Naive thymus-derived CD4-positive, alpha-beta T cell (primary cell): ENCODE results near the gene FOXO1. TPM values are rescaled to one million over a fixed set of nuclear protein-coding genes. Genes with fewer than 3 reads are reported as not detected.

Experiments used
- ATAC-seq: fragments of 150-1000 bp; cut with Tn5 transposase; 2 replicates; pipeline ENCODE4 v1.10.0; 2021; ENCODE audit warnings: mild to moderate bottlenecking, moderate library complexity
- CTCF ChIA-PET: fragments of 350-600 bp; sonication (Branson Sonifier 250); formaldehyde crosslinking; loops from one replicate; lab custom pipeline; 2021; ENCODE audit warnings: antibody characterized with exemption; lab: Charles Lee
- POLR2A ChIA-PET: fragments of 350-600 bp; sonication (Branson Sonifier 250); formaldehyde crosslinking; loops from one replicate; lab custom pipeline; 2021; ENCODE audit warnings: antibody characterized with exemption, inconsistent platforms; lab: Charles Lee
- DNase-seq, 9 donors: peaks; one replicate each; pipeline versions ENCODE4 v3.0.0 to v3.0.0-alpha.2; 2020 to 2022; ENCODE audit warnings: mixed read lengths in 1 of 9
- H3K27ac ChIP-seq: one replicate; pipeline ENCODE4 v1.7.0; 2013; ENCODE audit warnings: mild to moderate bottlenecking, low read depth, low read length, moderate library complexity
- H3K27me3 ChIP-seq, 2 donors: one replicate each; pipeline ENCODE4 v1.7.0; 2013; ENCODE audit warnings: low read length in 2 of 2, mild to moderate bottlenecking in 2 of 2, moderate library complexity in 2 of 2; ENCODE audit not compliant: control insufficient read depth in 2 of 2, insufficient read depth in 2 of 2
- H3K36me3 ChIP-seq, 3 experiments: 1 replicate in 2 of 3; 2 replicates in 1 of 3; pipeline ENCODE4 v1.7.0; 2013; ENCODE audit warnings: low read length in 3 of 3, mild to moderate bottlenecking in 3 of 3, moderate library complexity in 1 of 3; ENCODE audit not compliant: insufficient read depth in 3 of 3, control insufficient read depth in 2 of 3
- H3K4me1 ChIP-seq, 2 donors: one replicate each; pipeline ENCODE4 v1.7.0; 2013; ENCODE audit warnings: low read length in 2 of 2, mild to moderate bottlenecking in 2 of 2, moderate library complexity in 1 of 2; ENCODE audit not compliant: control insufficient read depth in 2 of 2, insufficient read depth in 2 of 2
- H3K4me3 ChIP-seq: 2 replicates; pipeline ENCODE4 v1.7.0; 2013; ENCODE audit warnings: mild to moderate bottlenecking, low read length
- H3K9me3 ChIP-seq, 3 experiments: 1 replicate in 2 of 3; 2 replicates in 1 of 3; pipeline ENCODE4 v1.7.0; 2013; ENCODE audit warnings: low read length in 3 of 3; ENCODE audit not compliant: control insufficient read depth in 2 of 3
- H3K27ac Mint-ChIP-seq, 9 donors: one replicate each; pipeline ENCODE4 v1.8.0; 2020 to 2022; ENCODE audit warnings: mixed read lengths in 9 of 9, mild to moderate bottlenecking in 8 of 9, moderate library complexity in 5 of 9, inconsistent platforms in 2 of 9
- H3K27me3 Mint-ChIP-seq, 5 donors: one replicate each; pipeline ENCODE4 v1.8.0; 2021 to 2022; ENCODE audit warnings: mixed read lengths in 5 of 5, mild to moderate bottlenecking in 1 of 5
- H3K36me3 Mint-ChIP-seq, 5 donors: one replicate each; pipeline ENCODE4 v1.8.0; 2020 to 2022; ENCODE audit warnings: mixed read lengths in 5 of 5, mild to moderate bottlenecking in 3 of 5, inconsistent platforms in 1 of 5
- H3K4me1 Mint-ChIP-seq, 7 donors: one replicate each; pipeline ENCODE4 v1.8.0; 2020 to 2022; ENCODE audit warnings: mixed read lengths in 7 of 7, mild to moderate bottlenecking in 3 of 7, inconsistent platforms in 1 of 7
- H3K4me3 Mint-ChIP-seq, 10 donors: one replicate each; pipeline ENCODE4 v1.8.0; 2020 to 2022; ENCODE audit warnings: mild to moderate bottlenecking in 10 of 10, mixed read lengths in 10 of 10, moderate library complexity in 6 of 10, inconsistent platforms in 2 of 10
- H3K9me3 Mint-ChIP-seq, 11 donors: one replicate each; pipeline ENCODE4 v1.8.0; 2020 to 2022; ENCODE audit warnings: mixed read lengths in 11 of 11, mild to moderate bottlenecking in 4 of 11, inconsistent platforms in 1 of 11, moderate library complexity in 1 of 11
- intact Hi-C, 2 donors: fragments of 100-400 bp; cut with micrococcal nuclease; formaldehyde crosslinking; loops; one replicate each; pipeline ENCODE4 v1.15.1; 2023
- polyA plus RNA-seq, 2 donors: library from polyadenylated mRNA; unstranded; fragments of 300-500 nt; fragmentation: Illumina TruSeq; gene quantifications; one replicate each; pipeline ENCODE4 v1.2.3, GENCODE V29; 2021
- total RNA-seq, 6 experiments: library from RNA in 5 of 6; stranded (reverse) in 5 of 6; gene quantifications; 1 replicate in 5 of 6; 2 replicates in 1 of 6; pipeline ENCODE4 v1.2.3 and lab custom pipeline; 2021 to 2026

The FOXO1 gene
- total and polyA plus RNA-seq, 7 experiments from 2014 or later: 36.4 to 97.6 (median 72.5) TPM

- H3K4me1 Mint-ChIP-seq: peaks cover 45 to 98% (median 88%) of the 10 kb centered on the region in 7 donors
- peak overlapping the region; percentile 2 to 86 (median 65) for H3K27ac Mint-ChIP-seq
- POLR2A ChIA-PET: interaction anchor here (0.7 kb wide), 1 partner anchor 31 kb away, joined by 3 read pairs; no protein-coding TSS in a partner anchor
- H3K4me3 Mint-ChIP-seq: peak overlapping the region in 9 of 10 donors; percentile 1 to 69 (median 34)
- H3K36me3 Mint-ChIP-seq: peaks cover 0 to 31% (median 7%) of the 10 kb centered on the region in 5 donors
- no peak overlapping the region for H3K4me3 ChIP-seq
- H3K9me3 ChIP-seq: no peaks in the 10 kb centered on the region
- ATAC-seq (no peak), DNase-seq (no peak)
- no peaks in the 10 kb centered on the region for H3K27me3 ChIP-seq
- no peaks in the 10 kb centered on the region for H3K27me3 Mint-ChIP-seq
- H3K36me3 ChIP-seq: no peaks in the 10 kb centered on the region
- intact Hi-C loops: no loop called here
- no peak overlapping the region for H3K27ac ChIP-seq
- H3K4me1 ChIP-seq: peaks cover 32 to 76% of the 10 kb centered on the region in 2 donors
- CTCF ChIA-PET: no interaction called here
- peaks cover 0 to 3% (median 0%) of the 10 kb centered on the region in 11 donors for H3K9me3 Mint-ChIP-seq
Observed at GRCh38 chr13:40605573-40605972, 60.9 kb downstream of the FOXO1 start.

DNA sequence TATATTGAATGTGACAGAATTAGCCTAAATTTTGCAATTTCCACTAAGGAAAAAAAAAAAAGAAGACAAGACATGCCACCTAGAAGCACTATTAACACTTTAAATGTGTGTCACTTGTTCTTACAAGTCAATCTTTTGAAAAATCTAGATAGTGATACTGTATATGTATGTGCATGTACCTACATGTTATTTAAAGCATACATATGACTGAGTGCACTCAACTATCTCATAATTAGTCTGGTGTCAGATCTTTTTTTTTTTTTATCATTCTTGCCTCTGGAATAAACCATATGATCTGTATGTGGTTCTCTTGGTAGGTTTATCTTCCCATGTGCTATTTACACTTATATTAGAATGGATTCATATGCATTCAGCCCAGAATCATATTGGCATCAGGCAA lies 62.3 kb downstream of the FOXO1 start:
- DNase-seq (no peak), ATAC-seq (no peak)
- POLR2A ChIA-PET: interaction anchor here (0.6 kb wide), 2 partner anchors 48 to 190 kb away, joined by 3 to 4 read pairs; no protein-coding TSS in a partner anchor

DNA sequence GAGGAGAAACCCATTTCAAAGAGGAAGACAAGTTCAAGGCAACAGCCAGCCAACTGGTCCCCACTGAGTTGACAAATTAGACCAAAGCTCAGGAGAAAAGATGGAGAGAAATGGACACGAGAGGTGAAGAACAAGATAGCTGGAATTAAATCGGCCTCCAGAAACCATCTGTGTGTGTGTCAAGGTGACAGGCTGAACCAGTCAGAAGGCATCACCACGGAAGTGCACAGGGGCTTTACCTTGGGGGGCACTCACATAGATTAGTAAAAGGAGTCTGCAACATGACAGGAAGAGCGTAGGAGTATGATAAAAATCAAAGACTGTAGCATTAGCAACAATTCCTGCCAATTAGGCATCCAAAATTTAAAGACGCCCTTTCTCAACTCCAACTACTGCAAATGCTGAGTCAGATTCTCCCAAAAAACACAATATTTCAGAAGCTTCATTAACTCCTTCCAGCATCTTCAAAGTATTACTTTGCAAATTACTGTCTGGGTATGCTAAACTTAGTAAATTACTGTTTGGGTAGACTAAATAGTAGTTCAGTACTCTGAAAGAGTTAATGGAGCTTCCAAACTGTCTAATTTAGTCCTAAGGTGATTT lies 66.2 kb downstream of the FOXO1 start:
- H3K27me3 ChIP-seq: no peaks in the 10 kb centered on the region
- intact Hi-C loops: loop anchor here in 1 of 2 donors (1.0 to 5.0 kb wide), 3 partner anchors 8 to 413 kb away; no protein-coding TSS in a partner anchor
- no peak overlapping the region for H3K4me3 ChIP-seq
- peak in 2 of 9 donors; percentile 31 to 59 for DNase-seq
- H3K36me3 ChIP-seq: no peaks in the 10 kb centered on the region
- H3K9me3 ChIP-seq: no peaks in the 10 kb centered on the region
- peak; percentile 53 for ATAC-seq
- ChIA-PET CTCF (no interaction called here), POLR2A (interaction anchor here (0.7 to 1.5 kb wide), 7 partner anchors 8 to 574 kb away, joined by 3 to 7 read pairs (median 3); no protein-coding TSS in a partner anchor)
- Mint-ChIP-seq H3K9me3 (no peaks in the 10 kb centered on the region), H3K4me1 (peaks cover 63 to 98% (median 92%) of the 10 kb centered on the region in 7 donors), H3K27ac (peak overlapping the region; percentile 4 to 90 (median 85)), H3K4me3 (peak overlapping the region; percentile 48 to 77 (median 68)), H3K27me3 (no peaks in the 10 kb centered on the region), H3K36me3 (peaks cover 0 to 12% (median 9%) of the 10 kb centered on the region in 5 donors)
- peak overlapping the region; percentile 14 for H3K27ac ChIP-seq
- peaks cover 51 to 86% of the 10 kb centered on the region in 2 donors for H3K4me1 ChIP-seq

More for the DNA sequence above, 62.3 kb downstream of the FOXO1 start:
- CTCF ChIA-PET: no interaction called here
- Mint-ChIP-seq H3K4me3 (peak overlapping the region in 9 of 10 donors; percentile 39 to 72 (median 59)), H3K27ac (peak overlapping the region in 8 of 9 donors; percentile 1 to 74 (median 56)), H3K36me3 (peaks cover 0 to 31% (median 16%) of the 10 kb centered on the region in 5 donors), H3K4me1 (peaks cover 49 to 98% (median 91%) of the 10 kb centered on the region in 7 donors), H3K27me3 (no peaks in the 10 kb centered on the region), H3K9me3 (peaks cover 0 to 3% (median 0%) of the 10 kb centered on the region in 11 donors)
- H3K27ac ChIP-seq: peak overlapping the region; percentile 7
- no peaks in the 10 kb centered on the region for H3K36me3 ChIP-seq
- no peaks in the 10 kb centered on the region for H3K9me3 ChIP-seq
- no peaks in the 10 kb centered on the region for H3K27me3 ChIP-seq
- H3K4me1 ChIP-seq: peaks cover 38 to 84% of the 10 kb centered on the region in 2 donors
- H3K4me3 ChIP-seq: no peak overlapping the region
- intact Hi-C loops: loop anchor here in 1 of 2 donors (5.0 kb wide), 2 partner anchors 217 to 417 kb away; no protein-coding TSS in a partner anchor

DNA sequence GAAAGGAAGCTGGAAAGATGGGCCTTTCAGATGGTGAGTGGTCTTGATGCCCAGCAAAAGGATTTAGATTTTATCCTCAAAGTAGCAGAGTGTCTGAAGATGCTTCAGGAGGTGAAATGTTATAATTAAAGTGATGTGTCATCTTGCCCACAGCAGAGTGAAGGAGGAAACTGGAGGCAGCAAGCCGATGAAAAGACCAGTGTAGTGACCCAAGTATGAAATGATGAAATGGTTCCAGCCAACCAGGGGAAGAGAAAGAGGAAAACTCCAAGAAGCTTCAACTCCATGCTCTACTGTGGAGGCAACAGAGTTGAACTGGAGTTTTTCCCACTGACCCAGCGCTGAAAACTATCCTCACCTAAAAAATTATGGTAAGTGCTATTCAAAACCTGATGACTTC lies 66.7 kb downstream of the FOXO1 start:
- ChIA-PET POLR2A (interaction anchor here (0.7 to 1.5 kb wide), 8 partner anchors 9 to 574 kb away, joined by 3 to 7 read pairs (median 4); no protein-coding TSS in a partner anchor), CTCF (no interaction called here)
- Mint-ChIP-seq H3K27me3 (no peaks in the 10 kb centered on the region), H3K9me3 (no peaks in the 10 kb centered on the region), H3K36me3 (peaks cover 0 to 12% (median 9%) of the 10 kb centered on the region in 5 donors), H3K4me1 (peaks cover 64 to 100% (median 93%) of the 10 kb centered on the region in 7 donors), H3K4me3 (peak overlapping the region; percentile 48 to 77 (median 68)), H3K27ac (peak overlapping the region; percentile 4 to 90 (median 85))
- no peak for ATAC-seq
- Histone ChIP-seq H3K9me3 (no peaks in the 10 kb centered on the region), H3K27me3 (no peaks in the 10 kb centered on the region), H3K4me1 (peaks cover 51 to 90% of the 10 kb centered on the region in 2 donors), H3K27ac (peak overlapping the region; percentile 14), H3K4me3 (no peak overlapping the region), H3K36me3 (no peaks in the 10 kb centered on the region)
- no peak for DNase-seq
- intact Hi-C loops: loop anchor here in 1 of 2 donors (1.0 to 5.0 kb wide), 5 partner anchors 9 to 412 kb away; no protein-coding TSS in a partner anchor

GRCh38 chr13:40599124-40599523 lies 67.3 kb downstream of the FOXO1 start:
- peak overlapping the region; percentile 21 to 90 (median 81) for H3K27ac Mint-ChIP-seq
- peaks cover 49 to 90% of the 10 kb centered on the region in 2 donors for H3K4me1 ChIP-seq
- ChIA-PET POLR2A (interaction anchor here (1.2 to 1.5 kb wide), 4 partner anchors 17 to 105 kb away, joined by 3 to 7 read pairs (median 4); no protein-coding TSS in a partner anchor), CTCF (no interaction called here)
- intact Hi-C loops: loop anchor here in 1 of 2 donors (1.0 to 5.0 kb wide), 2 partner anchors 9 to 112 kb away; no protein-coding TSS in a partner anchor
- H3K27me3 ChIP-seq: no peaks in the 10 kb centered on the region
- H3K27ac ChIP-seq: no peak overlapping the region
- DNase-seq (no peak), ATAC-seq (peak; percentile 21)
- H3K4me1 Mint-ChIP-seq: peaks cover 65 to 100% (median 93%) of the 10 kb centered on the region in 7 donors
- no peaks in the 10 kb centered on the region for H3K36me3 ChIP-seq
- no peaks in the 10 kb centered on the region for H3K9me3 ChIP-seq
- H3K9me3 Mint-ChIP-seq: no peaks in the 10 kb centered on the region
- no peaks in the 10 kb centered on the region for H3K27me3 Mint-ChIP-seq
- no peak overlapping the region for H3K4me3 ChIP-seq
- H3K4me3 Mint-ChIP-seq: peak overlapping the region in 9 of 10 donors; percentile 16 to 77 (median 66)
- H3K36me3 Mint-ChIP-seq: peaks cover 0 to 11% (median 9%) of the 10 kb centered on the region in 5 donors

- Histone ChIP-seq H3K27ac (no peak overlapping the region), H3K4me1 (peaks cover 44 to 90% of the 10 kb centered on the region in 2 donors), H3K27me3 (no peaks in the 10 kb centered on the region), H3K9me3 (no peaks in the 10 kb centered on the region), H3K36me3 (no peaks in the 10 kb centered on the region), H3K4me3 (no peak overlapping the region)
- no peak for DNase-seq
- Mint-ChIP-seq H3K9me3 (no peaks in the 10 kb centered on the region), H3K36me3 (peaks cover 0 to 11% (median 9%) of the 10 kb centered on the region in 5 donors), H3K4me1 (peaks cover 67 to 100% (median 93%) of the 10 kb centered on the region in 7 donors), H3K4me3 (peak overlapping the region in 9 of 10 donors; percentile 26 to 77 (median 64)), H3K27me3 (no peaks in the 10 kb centered on the region), H3K27ac (peak overlapping the region in 8 of 9 donors; percentile 62 to 90 (median 84))
- POLR2A ChIA-PET: interaction anchor here (0.6 to 1.5 kb wide), 5 partner anchors 16 to 104 kb away, joined by 3 to 7 read pairs (median 4); no protein-coding TSS in a partner anchor
- intact Hi-C loops: loop anchor here in 1 of 2 donors (5.0 kb wide), 1 partner anchor 111 kb away; no protein-coding TSS in a partner anchor
- no peak for ATAC-seq
- CTCF ChIA-PET: interaction anchor here (0.6 kb wide), 1 partner anchor 90 kb away, joined by 4 read pairs; no protein-coding TSS in a partner anchor
Observed at GRCh38 chr13:40598569-40598968, 67.9 kb downstream of the FOXO1 start.
